ENCODE measurements around the gene PRM1. TPM values are rescaled to one million over a fixed set of nuclear protein-coding genes. Genes with fewer than 3 reads are reported as not detected.
"Not testable (repeated sequence)": the region's sequence is repeated elsewhere in the genome, so short reads cannot be mapped to it uniquely, and the experiment has no call there.

The PRM1 gene
- polyA plus RNA-seq, 5 donors: not detected

DNA sequence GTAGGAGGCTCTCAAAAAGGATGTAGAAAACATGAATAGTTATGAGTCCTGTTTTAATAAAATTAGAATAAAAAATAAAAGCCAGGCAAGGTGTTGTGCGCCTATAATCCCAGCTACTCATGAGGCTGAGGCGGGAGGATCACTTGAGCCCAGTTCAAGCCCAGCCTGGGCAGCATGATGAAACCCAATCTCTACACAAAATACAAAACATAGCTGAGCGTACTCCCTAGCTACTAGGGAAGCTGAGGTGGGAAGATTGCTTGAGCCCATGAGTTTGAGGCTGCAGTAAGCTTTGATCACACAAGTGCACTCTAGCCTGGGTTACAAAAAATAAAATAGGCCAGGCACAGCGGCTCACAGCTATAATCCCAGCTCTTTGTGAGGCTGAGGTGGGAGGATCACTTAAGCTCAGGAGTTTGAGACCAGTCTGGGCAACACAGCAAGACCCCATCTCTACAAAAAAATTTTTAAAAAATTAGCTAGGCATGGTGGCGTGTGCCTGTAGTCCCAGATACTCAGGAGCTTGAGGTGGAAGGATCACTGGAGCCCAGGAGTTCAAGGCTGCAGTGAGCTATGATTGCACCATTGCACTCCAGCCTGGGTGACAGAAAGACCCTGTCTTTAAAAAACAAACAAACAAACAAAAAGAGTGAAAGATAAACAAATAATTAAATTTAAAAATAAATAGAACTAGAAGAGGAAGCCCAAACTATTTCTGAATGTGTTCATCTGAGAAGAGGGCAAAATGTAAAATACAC lies 17.2 kb upstream of the PRM1 start:
- no peak for DNase-seq

- DNase-seq: no peak
These were observed 16.5 kb upstream of the PRM1 start for GRCh38 chr16:11297492-11298142.

DNA sequence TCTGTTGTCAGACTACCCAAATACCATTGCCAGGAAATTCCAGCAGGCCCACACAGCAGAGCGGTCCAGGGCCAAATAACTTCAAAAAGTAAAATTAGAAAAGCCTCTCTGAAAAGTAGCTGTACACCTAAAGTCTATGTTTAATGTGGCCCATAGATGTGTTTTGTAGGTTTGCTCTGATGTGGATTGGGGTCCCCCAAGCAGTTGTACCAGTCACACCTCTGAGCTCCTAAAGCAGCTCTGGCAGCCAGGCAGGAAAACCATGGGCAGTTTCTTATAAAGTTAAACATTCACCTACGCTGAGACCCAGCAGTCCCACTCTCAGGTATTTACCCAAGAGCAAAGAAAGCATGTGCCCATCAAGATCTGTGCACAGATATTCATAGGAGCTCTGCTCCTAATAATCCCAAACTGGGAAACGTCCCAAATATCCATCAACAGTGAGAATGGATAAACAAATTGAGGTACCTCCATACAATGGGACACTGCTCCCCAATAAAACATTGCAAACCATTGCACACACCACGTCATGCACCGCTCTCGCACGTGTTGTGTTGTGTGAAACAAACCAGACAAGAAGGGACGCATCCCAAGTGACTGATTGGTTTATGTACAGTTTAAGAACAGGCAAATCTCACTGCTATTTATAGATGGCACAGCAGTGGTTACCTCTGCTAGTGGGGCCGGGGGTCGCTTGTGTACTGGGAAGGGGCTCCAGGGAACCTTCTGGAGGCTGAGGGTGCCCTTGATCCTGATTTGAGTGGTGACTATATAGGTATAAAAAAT lies 15.8 kb upstream of the PRM1 start:
- DNase-seq: no peak

DNA sequence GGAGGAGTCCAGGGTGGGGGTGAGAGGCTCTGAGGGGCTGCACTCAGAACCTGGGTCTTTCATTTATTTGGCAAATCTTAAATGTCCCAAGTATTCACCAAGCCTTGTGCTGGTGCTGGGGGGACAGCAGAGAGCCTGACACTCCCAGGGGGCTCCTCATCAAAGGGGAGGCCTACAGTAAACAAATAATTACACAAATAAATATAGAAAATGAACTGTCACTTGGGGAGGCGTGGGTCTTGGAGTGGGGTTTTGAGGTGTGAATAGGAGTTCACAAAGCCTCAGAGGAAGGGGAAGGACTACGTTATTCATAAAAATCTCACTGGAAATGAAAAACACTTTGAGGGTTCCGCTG lies 15.2 kb upstream of the PRM1 start:
- DNase-seq: no peak

DNA sequence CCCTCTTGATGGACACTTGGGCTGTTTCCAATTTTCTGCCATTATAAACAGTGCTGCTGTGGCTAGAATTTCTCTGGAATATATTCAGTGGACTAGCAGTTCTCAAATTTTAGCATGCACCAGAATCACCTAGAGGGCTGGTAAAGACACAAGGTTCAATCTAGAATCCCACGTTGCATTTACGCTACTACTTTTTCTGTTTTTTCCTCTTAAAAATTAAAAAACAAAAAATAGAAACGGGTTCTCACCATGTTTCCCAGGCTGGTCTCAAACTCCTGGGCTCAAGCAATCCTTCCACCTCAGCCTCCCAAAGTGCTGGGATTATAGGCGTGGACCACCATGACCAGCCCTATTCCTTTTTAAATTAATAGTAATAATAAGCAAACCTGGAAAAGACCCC lies 14.5 kb upstream of the PRM1 start:
- DNase-seq: no peak

DNA sequence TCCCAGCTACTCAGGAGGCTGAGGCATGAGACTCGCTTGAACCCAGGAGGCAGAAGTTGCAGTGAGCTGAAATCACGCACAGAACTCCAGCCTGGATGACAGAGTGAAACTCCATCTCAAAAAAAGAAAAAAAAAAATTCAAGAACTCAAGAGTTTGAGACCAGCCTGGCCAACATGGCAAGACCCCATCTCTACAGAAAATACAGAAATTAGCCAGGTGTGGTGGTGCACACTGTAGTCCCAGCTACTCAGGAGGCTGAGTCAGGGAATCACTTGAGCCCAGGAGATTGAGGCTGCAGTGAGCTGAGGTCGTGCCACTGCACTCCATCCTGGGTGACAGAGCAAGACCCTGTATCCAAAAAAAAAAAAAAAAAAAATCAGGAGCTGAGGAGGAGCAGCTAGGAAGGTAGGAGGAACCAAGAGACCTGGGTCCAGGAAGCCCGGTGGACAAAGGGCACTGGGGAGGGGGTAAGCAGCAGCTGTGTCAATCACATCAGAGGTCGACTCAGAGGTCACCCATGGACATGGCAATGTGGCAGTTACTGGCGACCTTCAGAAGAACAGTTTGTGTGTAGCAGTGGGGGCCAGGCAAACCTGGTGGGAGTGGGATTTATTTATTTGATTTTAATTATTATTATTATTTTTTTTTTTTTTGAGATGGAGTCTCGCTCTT lies 11.1 kb upstream of the PRM1 start:
- no peak for DNase-seq

GRCh38 chr16:11291091-11291703 lies 10.1 kb upstream of the PRM1 start:
- DNase-seq: no peak

DNA sequence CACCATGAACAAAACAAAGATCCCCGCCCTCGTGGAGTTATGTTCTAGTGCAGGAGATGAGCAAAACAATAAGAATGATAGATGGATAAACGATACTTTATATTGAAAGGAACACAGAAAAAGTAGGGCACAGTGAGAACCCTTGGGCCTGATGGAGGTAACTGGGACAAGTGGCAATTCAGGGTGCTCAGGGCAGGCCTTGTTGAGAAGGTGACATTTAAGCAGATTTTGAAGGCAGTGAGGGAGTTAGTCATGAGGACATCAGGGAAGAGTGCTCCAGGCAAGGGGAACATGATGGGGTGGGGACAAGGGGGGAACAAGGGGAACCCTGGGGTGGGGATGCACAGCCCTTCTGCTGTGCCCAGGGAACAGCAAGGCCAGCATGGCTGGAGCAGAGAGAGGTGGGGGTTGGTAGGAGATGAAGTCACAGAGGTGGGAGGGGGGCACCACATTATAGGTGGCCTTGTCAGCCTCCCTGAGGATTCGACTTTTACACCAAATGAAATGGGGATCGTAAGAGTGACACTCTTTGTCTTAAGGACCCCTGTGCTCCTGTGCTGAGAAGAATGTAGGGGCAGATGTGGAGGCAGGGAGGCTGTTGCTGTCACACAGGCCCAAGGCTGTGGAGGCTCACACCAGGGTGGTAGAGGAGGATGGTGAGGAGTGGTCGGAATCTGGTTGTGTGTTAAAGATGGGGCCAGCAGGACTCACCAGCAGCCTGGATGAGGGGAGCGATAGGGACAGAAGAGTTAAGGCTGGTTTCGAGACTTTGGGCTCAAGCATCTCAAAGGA lies 9.2 kb upstream of the PRM1 start:
- DNase-seq: no peak

- DNase-seq: not testable (repeated sequence)
These were observed 8.6 kb upstream of the PRM1 start for GRCh38 chr16:11289696-11290095.

- no peak for DNase-seq
These were observed 8.1 kb upstream of the PRM1 start for GRCh38 chr16:11289202-11289601.

- no peak for DNase-seq
These were observed 4.7 kb upstream of the PRM1 start for GRCh38 chr16:11285842-11286241.

- no peak for DNase-seq
These were observed 2.7 kb upstream of the PRM1 start for GRCh38 chr16:11283820-11284248.

GRCh38 chr16:11278681-11279628 lies 2.2 kb downstream of the PRM1 start:
- DNase-seq: no peak

DNA sequence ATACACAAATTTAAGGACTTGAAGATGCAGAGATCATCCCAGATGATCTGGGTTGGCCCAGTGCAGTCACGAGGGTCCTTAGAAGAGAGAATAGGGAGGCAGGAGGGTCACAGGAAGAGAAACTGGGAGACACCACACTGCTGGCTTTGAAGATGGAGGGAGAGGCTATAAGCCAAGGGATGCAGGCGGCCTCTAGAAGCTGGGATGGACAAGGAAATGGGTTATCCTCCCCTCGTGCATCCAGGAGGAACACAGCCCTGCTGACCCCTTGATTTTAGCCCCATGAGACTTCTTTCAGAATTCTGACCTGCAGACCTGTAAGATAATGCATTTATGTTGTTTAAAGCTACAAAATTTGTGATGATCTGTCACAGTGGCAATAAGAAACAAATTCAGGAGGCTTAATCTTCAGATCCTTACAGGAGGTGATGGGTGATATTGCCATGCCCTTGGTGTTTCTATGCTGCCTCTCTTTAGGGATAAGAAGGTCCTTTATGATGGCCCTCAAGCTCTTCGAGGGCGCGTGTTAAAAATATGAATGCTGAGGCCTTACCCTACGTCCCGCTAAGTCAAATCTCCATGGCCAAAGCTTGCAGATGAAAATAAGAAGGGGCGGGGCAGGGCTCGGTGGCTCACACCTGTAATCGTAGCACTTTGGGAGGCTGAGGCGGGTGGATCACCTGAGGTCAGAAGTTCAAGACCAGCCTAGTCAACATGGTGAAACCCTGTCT lies 3.4 kb downstream of the PRM1 start:
- DNase-seq: no peak

DNA sequence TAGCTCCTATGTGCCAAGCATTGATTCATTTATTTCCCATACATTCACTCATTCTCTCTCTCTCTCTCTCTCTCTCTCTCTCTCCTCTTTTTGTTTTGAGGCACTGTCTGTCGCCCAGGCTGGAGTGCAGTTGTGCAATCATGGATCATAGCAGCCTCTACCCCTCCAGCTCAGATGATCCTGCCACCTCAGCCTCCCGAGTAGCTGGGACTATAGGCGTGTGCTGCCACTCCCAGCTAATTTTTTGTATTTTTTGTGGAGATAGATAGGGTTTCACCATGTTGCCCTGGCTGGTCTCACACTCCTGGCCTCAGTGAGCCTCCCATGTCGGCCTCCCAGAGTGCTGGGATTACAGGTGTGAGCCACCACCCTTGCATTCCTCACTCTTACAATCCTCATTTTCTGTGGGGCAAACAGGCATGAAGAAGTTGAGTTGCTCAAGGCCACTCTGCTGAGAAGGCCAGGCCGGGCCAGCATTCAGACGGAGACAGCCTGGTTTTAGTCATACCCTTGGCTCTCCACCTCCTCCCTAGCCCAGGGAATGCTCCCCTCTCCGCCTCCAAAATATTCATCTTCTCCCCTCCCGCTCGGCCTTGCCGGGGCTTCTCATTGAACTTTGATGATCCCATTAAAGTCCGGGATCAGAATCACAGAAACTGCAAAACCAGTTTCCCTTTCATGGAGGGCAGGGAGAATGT lies 4.1 kb downstream of the PRM1 start:
- no peak for DNase-seq

- no peak for DNase-seq
These were observed 4.8 kb downstream of the PRM1 start, which contains the start of gene PRM2 for GRCh38 chr16:11276143-11276895. Gene PRM2 (minus strand): TSS chr16:11276480. CDS start chr16:11276370, 110 bp downstream.

DNA sequence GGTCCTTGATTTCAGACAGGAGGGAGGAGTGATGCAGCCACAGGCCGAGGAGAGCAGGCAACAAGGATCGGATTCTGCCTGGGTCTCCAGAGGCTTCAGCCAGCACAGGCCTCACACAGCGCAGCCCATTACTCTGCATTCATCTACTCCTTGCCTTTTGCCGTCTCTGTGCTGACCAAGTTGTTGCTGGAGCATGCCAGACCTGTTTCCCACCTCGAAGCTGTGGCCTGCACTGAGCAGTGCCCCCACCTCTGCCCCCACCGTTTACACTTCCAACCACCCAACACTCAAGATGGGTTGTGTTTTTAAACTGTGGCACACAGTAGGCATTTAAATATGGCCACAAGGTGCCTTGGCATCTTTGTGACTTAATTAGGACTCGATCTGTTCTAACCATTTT lies 6.2 kb downstream of the PRM1 start:
- DNase-seq: no peak
